NCI-H510A (cell line): Measurements from ENCODE around the gene PARD3B.

Experiments used
- DNase-seq: peaks from one replicate; lab custom pipeline; 2025; lab: John Stamatoyannopoulos, UW

PARD3B gene

GRCh38 chr2:205510345-205510744, 965.1 kb downstream of the PARD3B start:
- no peak for DNase-seq

DNA sequence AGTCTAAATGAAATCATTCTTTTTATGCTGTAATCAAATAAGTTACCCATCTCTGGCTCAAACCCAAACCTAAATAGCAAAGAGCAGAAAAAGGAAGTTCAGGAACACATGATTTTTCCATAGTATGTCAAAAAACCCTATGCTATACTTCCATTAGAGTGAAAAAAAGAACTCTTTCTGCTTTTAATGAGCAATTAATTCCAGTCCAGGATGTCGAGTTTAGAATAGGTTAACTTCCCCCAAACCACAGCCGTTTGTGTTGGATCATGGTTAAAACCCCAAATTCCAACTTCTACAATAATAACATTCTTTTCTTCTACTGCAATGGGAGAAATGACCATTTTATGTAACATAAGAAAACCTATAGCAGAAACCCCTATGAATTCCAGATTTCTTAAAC, 965.9 kb downstream of the PARD3B start:
- DNase-seq, result no peak

- DNase-seq, result no peak
Measured at GRCh38 chr2:205511641-205512040, 966.4 kb downstream of the PARD3B start.

GRCh38 chr2:205520311-205520710, 975.0 kb downstream of the PARD3B start:
- no peak for DNase-seq

GRCh38 chr2:205524656-205525055, 979.4 kb downstream of the PARD3B start:
- DNase-seq, result no peak

- DNase-seq, result no peak
Measured at GRCh38 chr2:205527801-205528200, 982.5 kb downstream of the PARD3B start.

- no peak for DNase-seq
Measured at GRCh38 chr2:205531072-205531471, 985.8 kb downstream of the PARD3B start.

- DNase-seq, result no peak
Measured at GRCh38 chr2:205531489-205532148, 986.3 kb downstream of the PARD3B start.

DNA sequence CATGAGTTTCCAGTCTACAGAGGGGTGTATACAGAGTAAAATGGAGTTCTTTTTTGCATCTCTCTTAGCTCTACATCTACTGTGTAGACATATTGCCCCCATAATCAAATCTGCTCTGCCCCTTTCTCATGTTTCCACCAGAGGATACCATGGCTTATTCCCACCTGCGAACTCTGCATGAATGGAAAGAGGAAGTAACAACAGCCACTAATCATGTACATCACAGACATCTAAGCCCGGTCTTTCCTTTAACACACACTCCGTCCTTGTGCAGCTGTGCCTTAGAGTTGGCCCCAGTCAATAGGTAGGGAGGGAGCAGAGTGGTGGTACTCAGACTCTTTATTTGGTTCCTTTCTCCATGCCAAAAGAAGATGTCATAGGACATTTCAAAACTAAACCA, 989.7 kb downstream of the PARD3B start:
- DNase-seq, result no peak

- DNase-seq, result peak; percentile 17
Measured at GRCh38 chr2:205539603-205540002, 994.3 kb downstream of the PARD3B start.

GRCh38 chr2:205540036-205540435, 994.8 kb downstream of the PARD3B start:
- no peak for DNase-seq

GRCh38 chr2:205543262-205543843, 998.1 kb downstream of the PARD3B start:
- no peak for DNase-seq

DNA sequence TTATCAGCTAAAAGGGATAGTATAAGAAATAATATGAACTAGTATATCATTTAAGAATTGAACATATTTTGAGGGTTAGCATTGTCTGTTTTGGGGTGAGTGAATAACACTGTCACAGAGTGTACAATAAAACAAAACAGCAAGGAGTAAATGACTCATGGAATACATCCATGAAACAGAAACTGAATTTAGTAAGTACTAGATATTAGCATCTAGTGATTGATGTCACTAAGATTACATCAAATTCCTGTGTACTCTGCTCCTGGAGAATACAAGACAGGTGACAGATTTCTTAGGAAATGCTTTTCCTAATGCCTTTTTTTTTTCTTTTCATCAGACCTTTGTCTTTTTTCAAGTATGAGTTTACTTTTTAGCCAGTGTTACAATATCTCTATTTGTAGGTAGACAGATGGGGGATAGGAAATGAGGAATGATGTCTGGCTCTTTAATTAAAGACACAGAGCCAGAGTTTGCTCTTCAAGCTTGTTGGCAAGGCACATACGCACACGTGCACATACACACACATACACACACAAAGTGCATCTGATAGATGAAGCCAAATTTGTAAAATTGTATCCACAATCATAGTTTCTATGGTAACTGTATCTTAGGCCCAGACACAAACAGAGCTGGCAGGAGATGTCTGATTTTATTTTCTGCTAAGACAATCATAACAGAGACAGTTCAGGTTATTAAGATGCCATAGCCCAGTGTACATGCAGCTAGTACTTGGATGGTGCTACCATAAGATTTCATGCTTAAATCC, 998.8 kb downstream of the PARD3B start:
- no peak for DNase-seq

- no peak for DNase-seq
Measured at GRCh38 chr2:205545971-205546816, 1000.9 kb downstream of the PARD3B start.

GRCh38 chr2:205555566-205556230, 1010.4 kb downstream of the PARD3B start:
- DNase-seq, result no peak

DNA sequence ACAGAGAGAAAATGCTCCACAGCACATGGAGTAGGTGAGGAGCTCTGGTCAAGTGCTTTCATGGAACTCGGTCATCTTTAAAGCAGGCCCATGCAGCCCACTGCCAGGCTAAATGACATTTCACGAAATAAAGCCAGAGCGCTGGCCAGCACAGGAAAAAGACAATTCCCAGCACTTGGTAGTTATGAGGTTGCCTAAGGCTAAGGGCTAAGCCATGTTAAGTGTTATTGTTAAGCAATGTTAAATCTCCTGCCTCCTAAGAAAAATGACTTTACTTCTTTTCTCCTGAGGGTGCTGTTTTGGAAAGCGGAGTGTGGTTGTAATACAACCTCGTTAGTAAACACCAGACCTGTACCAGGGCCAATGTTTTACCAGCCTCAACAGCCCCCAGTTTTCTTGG, 1011.1 kb downstream of the PARD3B start:
- DNase-seq, result no peak

DNA sequence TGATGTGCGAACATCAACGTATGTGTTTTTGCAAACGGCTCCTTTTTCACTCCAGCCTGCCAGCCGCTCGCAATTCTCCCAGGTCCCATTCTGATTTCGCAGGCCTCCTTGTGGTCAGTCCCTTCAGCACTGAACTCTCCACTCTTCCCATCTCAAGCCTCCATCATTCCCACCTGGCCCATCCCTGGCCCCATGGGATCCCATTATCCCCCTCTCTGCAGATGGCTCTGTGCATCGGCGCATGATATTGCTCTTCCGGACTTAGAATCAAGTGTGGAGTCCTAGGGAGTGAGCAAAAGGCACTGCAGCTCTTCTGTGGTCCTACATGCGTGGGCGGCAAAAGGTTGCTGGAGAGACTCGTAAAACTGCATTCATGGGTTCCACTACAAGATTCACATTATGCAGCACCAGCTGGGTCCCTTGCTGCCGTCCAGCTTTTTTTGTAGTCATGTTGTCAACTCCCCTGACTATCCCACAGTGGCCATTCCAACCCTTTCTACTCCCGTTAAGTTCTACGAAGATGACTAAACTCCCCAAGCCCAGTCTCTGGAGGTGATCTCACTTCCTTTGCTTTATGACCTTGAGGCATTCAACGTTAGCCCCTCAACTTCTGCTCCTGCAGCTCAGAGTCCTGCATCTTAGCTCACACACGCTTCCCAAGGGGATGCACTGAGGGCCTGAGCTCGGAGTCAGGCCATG, 1011.7 kb downstream of the PARD3B start:
- no peak for DNase-seq

DNA sequence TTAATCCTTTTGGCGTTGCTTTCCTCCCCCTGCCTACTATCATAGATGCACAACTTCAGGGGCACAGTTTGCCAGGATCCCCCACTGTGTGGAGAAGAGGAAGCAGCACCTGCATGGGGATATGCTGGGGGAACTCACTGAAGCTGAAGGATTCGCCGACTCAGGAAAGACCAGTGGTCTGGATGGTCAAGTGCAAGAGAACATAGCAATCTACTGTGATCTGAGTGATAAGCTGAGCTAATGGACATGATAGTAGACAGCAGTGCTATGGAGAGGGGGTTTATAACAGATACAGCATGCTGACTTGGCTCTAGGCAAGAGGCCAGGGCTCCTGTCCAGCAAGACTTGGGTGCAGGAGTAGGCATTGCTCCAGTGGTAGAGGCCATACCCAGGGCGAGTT, 1012.6 kb downstream of the PARD3B start:
- DNase-seq, result no peak

- no peak for DNase-seq
Measured at GRCh38 chr2:205561441-205561840, 1016.2 kb downstream of the PARD3B start.

DNA sequence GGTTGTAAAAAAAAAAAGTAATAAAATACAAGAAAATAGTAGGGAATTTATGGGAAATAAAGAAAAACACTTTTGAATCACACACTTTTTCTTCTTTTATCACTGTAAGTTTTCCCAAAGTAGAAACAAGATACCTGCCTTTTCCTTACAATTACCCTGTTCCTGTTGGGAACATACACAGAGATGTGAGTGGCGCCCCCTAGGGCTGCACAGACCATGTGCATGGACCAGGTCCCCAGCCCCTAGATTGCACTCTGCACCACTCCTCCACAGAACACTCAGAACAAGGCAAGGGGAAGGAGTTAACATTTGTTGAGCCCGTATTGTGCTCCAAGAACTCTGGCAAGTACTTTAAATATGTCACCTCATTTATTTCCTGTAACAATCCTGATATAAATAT, 1018.4 kb downstream of the PARD3B start:
- no peak for DNase-seq
